Esophagus (tissue), 2 donors: ENCODE data around the gene MSANTD1. TPM values are rescaled to one million over a fixed set of nuclear protein-coding genes. Genes with fewer than 3 reads are reported as not detected.

ENCODE experiments used
- H3K27ac ChIP-seq, 2 donors: one replicate each; pipeline ENCODE4 v1.5.1; 2013; ENCODE audit warnings: low read depth in 2 of 2, mild to moderate bottlenecking in 2 of 2, inconsistent platforms in 1 of 2, low read length in 1 of 2, moderate library complexity in 1 of 2
- H3K27me3 ChIP-seq, 2 donors: one replicate each; pipeline ENCODE4 v1.6.1; 2013; ENCODE audit warnings: low read length in 2 of 2, control low read depth in 1 of 2, mild to moderate bottlenecking in 1 of 2; ENCODE audit not compliant: insufficient read depth in 2 of 2, control insufficient read depth in 1 of 2
- H3K36me3 ChIP-seq, 2 donors: one replicate each; pipeline ENCODE4 v1.6.1; 2013; ENCODE audit warnings: low read length in 1 of 2; ENCODE audit not compliant: control insufficient read depth in 2 of 2, insufficient read depth in 2 of 2
- H3K4me1 ChIP-seq, 2 donors: one replicate each; pipeline ENCODE4 v1.6.1; 2013; ENCODE audit warnings: low read length in 1 of 2; ENCODE audit not compliant: control insufficient read depth in 2 of 2, insufficient read depth in 2 of 2
- H3K4me3 ChIP-seq, 2 donors: one replicate each; pipeline ENCODE4 v1.5.1; 2013; ENCODE audit warnings: low read length in 2 of 2, mild to moderate bottlenecking in 2 of 2, low read depth in 1 of 2, moderate library complexity in 1 of 2
- H3K9me3 ChIP-seq, 2 donors: one replicate each; pipeline ENCODE4 v1.6.1; 2013; ENCODE audit warnings: mild to moderate bottlenecking in 2 of 2, low read depth in 1 of 2, low read length in 1 of 2, moderate library complexity in 1 of 2; ENCODE audit not compliant: control insufficient read depth in 2 of 2, insufficient read depth in 1 of 2
- WGBS, 2 donors: extraction: QIAGEN DNeasy Blood & Tissue Kit; methylation state at CpG; one replicate each; pipeline ENCODE4 v1.1.7; 2013; 5-methylcytosine and 5-hydroxymethylcytosine counted together
- polyA plus RNA-seq, 2 donors: library from polyadenylated mRNA; stranded (reverse); fragments of 200-250 nt; gene quantifications; one replicate each; pipeline ENCODE4 v1.2.3, GENCODE V29; 2013
- donor health status: healthy with polysubstance abuse.
- donor health status: Bipolar disorder and iron deficiency.

MSANTD1 gene
- polyA plus RNA-seq, 2 donors: 0.16 to 0.61 TPM

- no peaks in the 10 kb centered on the region for H3K9me3 ChIP-seq
- H3K27me3 ChIP-seq: no peaks in the 10 kb centered on the region
- peaks cover 0 to 3% of the 10 kb centered on the region in 2 donors for H3K4me1 ChIP-seq
- peaks cover 0 to 10% of the 10 kb centered on the region in 2 donors for H3K36me3 ChIP-seq
- H3K27ac ChIP-seq: no peak overlapping the region
- H3K4me3 ChIP-seq: no peak overlapping the region
- 88 to 90% methylated on average over 19 of the region's 19 CpGs for WGBS, 2 donors
Observed at GRCh38 chr4:3250956-3251690, 2.2 kb downstream of the MSANTD1 start.

- Histone ChIP-seq H3K4me3 (no peak overlapping the region), H3K36me3 (peaks cover 0 to 10% of the 10 kb centered on the region in 2 donors), H3K27me3 (no peaks in the 10 kb centered on the region), H3K27ac (no peak overlapping the region), H3K4me1 (no peaks in the 10 kb centered on the region), H3K9me3 (no peaks in the 10 kb centered on the region)
- 86 to 87% methylated on average over 11 of the region's 11 CpGs for WGBS, 2 donors
Observed at GRCh38 chr4:3251691-3252479, 2.9 kb downstream of the MSANTD1 start.

GRCh38 chr4:3252480-3252828 lies 3.5 kb downstream of the MSANTD1 start:
- Histone ChIP-seq H3K36me3 (peaks cover 0 to 10% of the 10 kb centered on the region in 2 donors), H3K4me1 (no peaks in the 10 kb centered on the region), H3K27me3 (no peaks in the 10 kb centered on the region), H3K27ac (no peak overlapping the region), H3K9me3 (no peaks in the 10 kb centered on the region), H3K4me3 (no peak overlapping the region)
- 95 to 96% methylated on average over 3 of the region's 3 CpGs for WGBS, 2 donors

- H3K4me3 ChIP-seq: no peak overlapping the region
- no peaks in the 10 kb centered on the region for H3K27me3 ChIP-seq
Observed at GRCh38 chr4:3252831-3253641, 4.1 kb downstream of the MSANTD1 start.

GRCh38 chr4:3253808-3254207 lies 4.8 kb downstream of the MSANTD1 start:
- Histone ChIP-seq H3K4me1 (no peaks in the 10 kb centered on the region), H3K36me3 (peaks cover 0 to 10% of the 10 kb centered on the region in 2 donors), H3K27me3 (no peaks in the 10 kb centered on the region), H3K4me3 (no peak overlapping the region), H3K27ac (no peak overlapping the region), H3K9me3 (no peaks in the 10 kb centered on the region)
- 90% methylated on average over 13 of the region's 13 CpGs for WGBS, 2 donors

More at GRCh38 chr4:3252831-3253641, 4.1 kb downstream of the MSANTD1 start:
- WGBS, 2 donors: 88% methylated on average over 38 of the region's 38 CpGs
- Histone ChIP-seq H3K36me3 (peaks cover 0 to 10% of the 10 kb centered on the region in 2 donors), H3K4me1 (no peaks in the 10 kb centered on the region), H3K27ac (no peak overlapping the region), H3K9me3 (no peaks in the 10 kb centered on the region)

DNA sequence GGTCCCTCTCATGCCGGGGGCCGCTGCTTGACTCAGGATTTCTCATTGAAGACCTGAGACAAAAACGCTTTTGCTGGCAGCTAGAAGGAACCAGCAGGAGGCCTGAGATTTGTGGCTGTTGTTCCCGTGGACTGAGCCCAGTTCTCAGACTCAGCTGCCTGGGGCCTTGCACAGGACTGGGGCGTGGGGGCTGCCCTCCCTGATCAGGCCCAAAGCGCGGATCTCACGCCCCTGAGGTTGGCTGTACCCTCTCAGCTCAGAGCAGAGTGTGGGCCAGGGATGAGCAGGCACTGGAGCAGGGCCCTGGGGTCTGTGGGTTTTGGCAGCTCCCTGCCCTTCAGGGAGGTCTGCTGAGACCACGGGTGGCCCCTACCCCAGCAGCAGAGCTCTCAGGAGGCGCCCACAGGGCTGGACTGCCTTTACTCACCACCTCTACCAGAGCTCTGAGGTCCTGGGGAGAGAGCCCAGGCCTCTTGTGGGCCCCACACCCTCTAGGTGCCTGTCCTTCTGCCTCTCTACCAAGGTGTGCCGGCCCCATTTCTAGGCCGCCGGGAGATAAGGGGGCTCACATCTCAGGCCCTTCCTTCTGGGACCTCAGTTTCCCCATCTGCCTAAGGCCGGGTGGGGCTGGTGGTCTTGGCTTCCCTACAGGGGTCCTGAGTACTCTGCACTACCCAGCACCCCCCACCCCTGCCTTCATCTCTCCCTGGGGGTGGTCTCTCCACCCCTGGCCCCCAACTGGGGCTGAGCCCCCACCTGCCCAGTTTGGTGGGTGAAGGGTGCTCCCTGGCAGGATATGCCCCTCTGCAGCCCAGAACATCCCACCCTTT lies 5.6 kb downstream of the MSANTD1 start:
- Histone ChIP-seq H3K27ac (no peak overlapping the region), H3K4me1 (no peaks in the 10 kb centered on the region), H3K9me3 (peaks cover 0 to 2% of the 10 kb centered on the region in 2 donors), H3K27me3 (no peaks in the 10 kb centered on the region), H3K36me3 (peaks cover 0 to 10% of the 10 kb centered on the region in 2 donors), H3K4me3 (no peak overlapping the region)
- WGBS, 2 donors: 88 to 91% methylated on average over 14 of the region's 14 CpGs

DNA sequence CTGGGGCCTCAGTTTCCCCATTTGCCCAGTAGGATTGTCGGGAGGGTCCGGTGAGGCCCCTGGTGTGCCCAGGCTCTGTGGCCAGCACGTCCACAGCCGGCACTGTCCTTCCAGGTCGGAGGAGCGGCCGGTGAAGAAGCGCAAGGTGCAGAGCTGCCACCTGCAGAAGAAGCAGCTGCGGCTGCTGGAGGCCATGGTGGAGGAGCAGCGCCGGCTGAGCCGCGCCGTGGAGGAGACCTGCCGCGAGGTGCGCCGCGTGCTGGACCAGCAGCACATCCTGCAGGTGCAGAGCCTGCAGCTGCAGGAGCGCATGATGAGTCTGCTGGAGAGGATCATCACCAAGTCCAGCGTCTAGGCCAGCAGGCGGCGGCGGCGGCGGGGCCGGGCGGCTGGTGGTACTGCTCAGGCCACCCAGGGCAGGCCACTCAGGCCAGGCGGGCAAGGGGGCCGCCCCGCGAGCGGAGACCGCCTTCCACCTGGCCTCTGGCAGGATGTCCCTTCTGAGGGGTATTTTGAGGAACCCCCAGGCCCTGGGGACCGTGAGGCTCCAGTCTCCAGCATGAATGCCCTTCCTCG lies 6.7 kb downstream of the MSANTD1 start:
- WGBS, 2 donors: 94 to 96% methylated on average over 36 of the region's 36 CpGs

DNA sequence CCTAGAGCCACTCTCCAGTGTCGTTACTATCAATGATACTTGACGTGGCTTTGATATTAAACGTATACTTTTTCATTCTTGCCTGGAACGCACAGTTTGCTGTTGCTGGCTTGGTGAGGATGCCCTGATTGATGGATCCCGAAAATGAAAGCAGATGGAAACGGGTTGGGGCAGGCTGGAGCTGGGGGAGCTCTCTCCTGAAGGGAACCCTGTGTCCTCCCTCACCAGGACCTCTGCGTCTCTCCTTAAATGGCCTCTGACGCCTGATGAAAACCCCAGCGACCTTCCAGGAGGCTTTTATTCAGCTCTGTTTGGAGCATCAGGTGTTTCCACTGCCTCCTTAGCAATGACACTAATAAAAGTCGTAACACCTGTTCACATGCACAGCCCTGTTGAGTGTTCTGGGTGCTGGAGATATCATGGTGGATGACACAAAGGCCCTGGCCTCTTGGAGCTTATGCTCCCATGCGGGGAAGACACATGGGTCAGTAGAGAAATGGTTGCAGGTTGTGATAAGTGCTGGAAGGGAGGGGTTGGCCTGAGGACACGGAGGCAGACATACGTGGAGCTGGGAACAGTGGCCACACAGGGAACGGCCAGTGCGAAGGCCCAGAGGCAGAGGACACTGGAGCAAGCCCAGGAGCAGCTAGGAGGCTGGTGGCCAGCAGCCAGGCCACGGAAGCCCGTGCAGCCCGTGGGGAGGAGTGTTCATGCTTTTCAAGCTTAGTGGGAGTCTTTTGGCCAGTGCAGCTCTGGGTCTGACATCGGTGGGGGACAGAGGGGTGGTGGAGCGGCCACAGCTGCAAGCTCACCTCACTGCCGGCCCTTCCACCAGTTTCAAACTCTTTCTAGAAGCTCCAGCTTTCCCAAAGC lies 7.5 kb downstream of the MSANTD1 start:
- Histone ChIP-seq H3K27ac (no peak overlapping the region), H3K4me3 (no peak overlapping the region), H3K9me3 (peaks cover 0 to 2% of the 10 kb centered on the region in 2 donors), H3K4me1 (no peaks in the 10 kb centered on the region), H3K36me3 (peaks cover 0 to 10% of the 10 kb centered on the region in 2 donors), H3K27me3 (no peaks in the 10 kb centered on the region)
- WGBS, 2 donors: 81 to 82% methylated on average over 21 of the region's 21 CpGs

More for the DNA sequence above, 6.7 kb downstream of the MSANTD1 start:
- Histone ChIP-seq H3K4me1 (no peaks in the 10 kb centered on the region), H3K27ac (no peak overlapping the region), H3K27me3 (no peaks in the 10 kb centered on the region), H3K36me3 (peaks cover 0 to 10% of the 10 kb centered on the region in 2 donors), H3K4me3 (no peak overlapping the region), H3K9me3 (peaks cover 0 to 2% of the 10 kb centered on the region in 2 donors)
